GM19467 (cell line): ENCODE results near the gene FIBIN.
"Not testable (repeated sequence)": the region's sequence is repeated elsewhere in the genome, so short reads cannot be mapped to it uniquely, and the experiment has no call there.

Experiments used
- ATAC-seq: cut with Tn5 transposase; IDR thresholded peaks from one replicate; pipeline ENCODE4 v1.9.1; 2021; ENCODE audit warnings: mild to moderate bottlenecking, moderate library complexity; ENCODE audit not compliant: unreplicated experiment

Gene FIBIN

GRCh38 chr11:26976389-26976788, 17.5 kb upstream of the FIBIN start:
- no peak for ATAC-seq

- ATAC-seq: not testable (repeated sequence)
Measured at GRCh38 chr11:26977209-26977608, 16.7 kb upstream of the FIBIN start.

- ATAC-seq: no peak
Measured at GRCh38 chr11:26983645-26984044, 10.3 kb upstream of the FIBIN start.

GRCh38 chr11:26985470-26985869, 8.4 kb upstream of the FIBIN start:
- no peak for ATAC-seq

GRCh38 chr11:26985943-26986342, 8.0 kb upstream of the FIBIN start:
- no peak for ATAC-seq

GRCh38 chr11:26987272-26987671, 6.6 kb upstream of the FIBIN start:
- no peak for ATAC-seq

GRCh38 chr11:26987731-26988130, 6.2 kb upstream of the FIBIN start:
- ATAC-seq: no peak

- no peak for ATAC-seq
Measured at GRCh38 chr11:26992031-26992541, 1.8 kb upstream of the FIBIN start.

GRCh38 chr11:26994631-26995095, 751 bp downstream of the FIBIN start:
- no peak for ATAC-seq

- no peak for ATAC-seq
Measured at GRCh38 chr11:26995701-26996460, 2.0 kb downstream of the FIBIN start.

- no peak for ATAC-seq
Measured at GRCh38 chr11:26997378-26997777, 3.5 kb downstream of the FIBIN start.

GRCh38 chr11:27001136-27001730, 7.3 kb downstream of the FIBIN start:
- ATAC-seq: not testable (repeated sequence)

GRCh38 chr11:27002431-27002830, 8.5 kb downstream of the FIBIN start:
- no peak for ATAC-seq

- ATAC-seq: no peak
Measured at GRCh38 chr11:27002838-27003237, 8.9 kb downstream of the FIBIN start.

- ATAC-seq: no peak
Measured at GRCh38 chr11:27004103-27004502, 10.2 kb downstream of the FIBIN start.

GRCh38 chr11:27008811-27009535, 15.1 kb downstream of the FIBIN start:
- ATAC-seq: no peak

- no peak for ATAC-seq
Measured at GRCh38 chr11:27011560-27012233, 17.8 kb downstream of the FIBIN start.

- no peak for ATAC-seq
Measured at GRCh38 chr11:27012234-27012921, 18.5 kb downstream of the FIBIN start.

- ATAC-seq: no peak
Measured at GRCh38 chr11:27013781-27014361, 20.0 kb downstream of the FIBIN start.

GRCh38 chr11:27018902-27019529, 25.1 kb downstream of the FIBIN start:
- no peak for ATAC-seq
